Stimulated activated CD8-positive, alpha-beta memory T cell treated with anti-CD3 and anti-CD28 coated beads, Interleukin-7, amount 100 ng/mL, for 24 hours (primary cell): ENCODE results near the gene ATP5F1A.

ENCODE experiments used
- DNase-seq: peaks from one replicate; pipeline ENCODE4 v3.0.0-alpha.2; 2020; ENCODE audit warnings: low read depth

ATP5F1A gene

DNA sequence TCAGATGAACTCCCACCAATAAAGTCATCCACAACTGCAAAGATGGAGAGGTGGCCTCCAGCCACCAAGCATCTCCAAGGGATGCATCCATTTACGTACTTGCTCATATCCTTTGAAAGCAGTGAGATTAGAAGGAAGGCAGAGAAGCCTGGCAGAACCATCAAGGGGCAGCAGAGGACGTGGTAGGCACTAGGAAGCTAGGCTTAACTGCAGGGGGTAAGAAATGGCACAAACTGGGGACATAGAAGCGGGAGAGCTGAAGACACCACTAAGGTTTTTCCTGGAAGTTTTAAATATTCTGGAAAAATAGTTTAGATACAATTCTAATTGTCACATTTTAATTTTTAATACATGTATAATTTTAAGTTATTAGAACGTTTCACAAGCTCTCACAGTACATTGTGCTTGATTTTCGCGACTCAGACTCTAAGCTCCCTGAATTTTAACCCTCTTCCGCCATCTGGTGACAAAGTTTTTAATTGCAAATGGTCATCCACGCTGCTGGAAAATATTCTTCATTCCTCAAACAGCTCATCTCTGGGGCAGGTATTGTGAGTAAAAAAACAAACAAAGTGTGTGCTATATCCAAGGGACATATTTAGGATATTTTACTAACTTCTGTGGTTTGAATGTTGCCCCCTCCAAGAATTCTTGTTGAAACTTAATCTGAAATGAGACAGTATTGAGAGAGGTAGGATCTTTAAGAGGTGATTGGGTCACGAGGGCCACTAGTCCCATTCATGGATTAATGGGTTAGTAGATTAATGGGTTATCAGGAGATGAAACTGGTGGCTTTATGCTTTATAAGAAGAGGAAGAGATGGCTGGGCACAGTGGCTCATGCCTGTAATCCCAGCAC is 24.4 kb downstream of the ATP5F1A start:
- no peak for DNase-seq

DNA sequence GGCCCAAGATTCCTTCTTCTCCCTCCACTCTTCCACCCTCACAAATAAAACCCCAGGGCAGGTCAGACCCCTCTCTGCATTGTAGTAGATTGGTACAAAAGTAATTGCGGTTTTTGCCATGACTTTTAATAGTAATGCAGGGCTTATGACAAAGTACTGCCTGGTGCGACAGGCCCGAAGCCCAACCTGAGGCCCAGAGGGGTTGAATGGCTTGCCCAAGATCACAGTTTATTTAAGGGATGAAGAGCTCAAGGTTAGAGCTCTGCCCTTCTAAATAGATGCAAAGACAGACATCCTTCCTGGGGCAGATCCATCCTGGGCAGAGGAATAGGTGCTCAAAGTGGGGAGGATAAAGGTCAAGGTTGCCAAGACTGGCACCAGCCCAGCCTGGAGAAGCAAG is 25.1 kb downstream of the ATP5F1A start:
- DNase-seq, result no peak

GRCh38 chr18:46072376-46072867 is 25.7 kb downstream of the ATP5F1A start:
- no peak for DNase-seq

DNA sequence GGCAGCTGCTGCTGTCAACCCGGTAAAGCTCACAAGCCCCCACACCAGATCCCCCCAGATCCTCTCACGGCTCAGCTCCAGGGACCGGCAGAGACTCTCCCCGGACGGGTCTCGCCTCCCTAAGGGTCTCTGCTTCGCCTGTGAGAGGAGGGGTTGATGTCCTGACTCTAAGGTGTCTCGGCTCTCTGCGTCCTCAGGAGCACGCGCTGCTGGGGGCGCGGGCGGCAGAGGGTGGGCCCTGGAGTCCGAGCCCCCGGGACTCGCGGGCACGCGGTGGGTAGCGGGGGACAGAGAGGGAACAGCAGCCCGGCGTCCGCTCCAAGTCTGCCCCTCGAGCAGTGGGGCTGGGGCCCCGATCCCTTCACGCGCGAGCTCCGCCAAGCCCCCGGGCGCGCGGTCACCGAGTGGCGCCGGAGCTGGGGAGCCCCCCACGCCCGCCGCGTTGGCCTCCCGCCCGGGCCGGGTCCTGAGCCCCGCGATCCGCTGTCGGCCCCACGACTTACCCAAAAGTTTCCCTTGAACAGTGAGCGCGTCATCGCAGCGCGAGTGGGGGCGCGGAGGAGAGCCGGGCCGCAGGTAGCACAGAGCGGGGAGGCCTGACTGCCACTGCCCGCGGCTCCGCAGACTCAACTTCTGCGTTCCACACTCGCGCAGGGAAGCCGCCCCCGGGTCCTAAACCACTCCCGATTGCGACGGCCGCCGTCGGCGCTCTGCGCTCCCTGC is 26.3 kb downstream of the ATP5F1A start, which contains the start of gene PSTPIP2:
Gene PSTPIP2, minus strand, starts transcription at position 608 of the 723 bp plus-strand sequence. Its CDS starts 72 bp downstream, at position 536.
- peak; percentile 29 for DNase-seq

DNA sequence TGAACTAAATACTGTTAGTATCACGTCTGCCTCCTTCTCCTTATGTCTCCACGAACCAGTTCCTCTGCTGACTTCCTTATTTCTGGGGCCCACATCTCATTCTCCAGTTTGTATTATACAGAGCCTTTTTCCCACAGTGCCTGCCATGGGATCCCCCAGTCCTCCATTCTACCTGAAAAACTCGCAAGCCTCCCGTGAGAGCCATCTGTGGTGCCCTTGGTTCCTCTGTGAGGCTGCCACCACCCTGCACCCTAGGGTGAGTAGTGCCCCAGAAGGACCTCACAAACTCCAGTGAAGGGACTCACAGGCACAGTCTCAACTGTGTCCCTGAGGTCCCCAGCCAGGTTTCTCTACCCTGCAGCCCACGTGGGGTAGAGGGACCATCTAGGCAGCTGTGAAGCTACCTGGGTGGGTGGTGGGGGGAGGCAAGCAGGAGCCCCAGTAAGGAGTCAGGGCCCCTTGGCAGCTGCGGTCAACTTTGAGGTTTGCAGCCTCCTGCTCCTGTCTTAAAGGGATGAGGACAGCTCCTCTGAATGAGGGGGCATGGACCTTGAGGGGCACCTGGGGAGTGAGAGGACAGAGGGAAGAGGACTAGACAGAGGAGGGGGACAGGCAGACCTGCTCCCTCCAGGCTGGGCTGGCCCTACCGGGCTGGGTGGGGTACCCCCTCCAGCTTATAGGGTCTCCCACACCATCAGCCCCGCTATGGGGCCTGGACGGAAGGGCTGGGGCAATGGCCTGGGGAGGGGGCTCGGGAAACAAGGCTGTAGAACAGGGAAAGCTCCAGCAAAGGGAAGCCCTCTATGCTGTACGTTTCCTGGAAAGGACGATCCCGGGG is 27.1 kb downstream of the ATP5F1A start:
- DNase-seq, result no peak

GRCh38 chr18:46070232-46070631 is 27.9 kb downstream of the ATP5F1A start:
- no peak for DNase-seq

- DNase-seq, result no peak
Observed at GRCh38 chr18:46069524-46069923, 28.6 kb downstream of the ATP5F1A start.

- DNase-seq, result no peak
Observed at GRCh38 chr18:46068763-46069162, 29.3 kb downstream of the ATP5F1A start.

DNA sequence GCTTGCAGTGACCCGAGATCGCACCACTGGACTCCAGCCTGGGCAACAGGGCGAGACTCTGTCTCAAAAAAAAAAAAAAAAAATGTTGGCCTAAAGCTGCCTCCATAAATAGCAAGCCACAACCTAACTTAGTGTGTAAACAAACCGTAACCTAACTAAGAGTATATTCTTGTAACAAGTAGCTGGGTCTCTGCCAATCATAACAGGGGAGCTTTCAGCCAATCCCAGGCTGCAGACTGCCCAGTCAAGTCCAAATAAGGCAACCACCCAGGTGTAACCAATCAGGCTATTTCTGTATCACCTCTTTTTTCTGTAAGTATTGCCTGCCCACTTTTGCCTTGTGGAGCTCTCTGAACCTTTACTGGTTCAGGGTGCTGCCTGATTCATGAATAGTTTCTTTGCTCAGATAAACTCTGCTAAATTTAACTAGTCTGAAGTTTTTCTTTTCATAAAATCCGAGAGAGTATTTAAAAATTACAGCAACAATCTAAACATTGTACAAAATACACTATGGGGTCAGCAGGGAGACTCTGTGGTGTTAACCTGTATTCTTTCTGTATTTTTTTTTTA is 30.6 kb downstream of the ATP5F1A start:
- no peak for DNase-seq

GRCh38 chr18:46062781-46063180 is 35.3 kb downstream of the ATP5F1A start:
- no peak for DNase-seq

DNA sequence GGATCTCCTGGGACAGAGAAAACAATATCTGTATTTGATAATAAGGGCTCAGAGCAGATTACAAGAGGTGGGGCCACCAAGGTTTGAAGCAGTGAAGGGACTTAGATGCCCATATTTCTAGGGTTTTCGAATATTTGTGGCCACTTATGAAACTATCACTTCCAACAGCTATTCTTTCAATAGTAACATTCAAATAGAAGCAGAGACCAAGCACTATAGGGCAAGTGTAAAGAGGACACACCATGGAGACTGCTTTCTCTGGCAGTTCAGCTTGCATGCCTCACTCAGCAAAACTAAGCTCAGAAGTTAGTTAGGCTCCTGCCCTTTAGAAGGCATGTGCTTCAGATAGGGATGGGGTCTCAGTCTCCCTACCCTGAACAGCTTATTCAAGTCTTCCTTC is 36.3 kb downstream of the ATP5F1A start:
- DNase-seq, result no peak

DNA sequence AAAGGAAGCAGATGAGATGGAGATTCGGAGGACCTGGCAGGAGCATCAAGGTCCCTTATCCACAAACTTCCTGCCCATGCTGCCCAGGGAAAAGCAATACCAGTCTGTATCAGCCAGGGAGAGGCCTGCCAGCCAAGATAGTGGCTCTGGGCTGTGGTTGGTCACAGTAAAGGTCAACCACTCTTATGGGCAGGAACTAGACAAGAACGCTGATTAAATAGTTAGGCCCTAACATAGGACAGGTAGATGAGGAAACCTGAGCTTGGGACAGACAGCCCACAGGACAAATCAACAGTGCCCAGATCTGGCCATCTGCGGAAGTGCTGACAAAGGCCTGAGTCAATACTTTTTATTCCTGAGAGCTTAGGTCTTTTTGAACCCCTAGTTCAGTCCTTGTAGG is 36.7 kb downstream of the ATP5F1A start:
- no peak for DNase-seq

- no peak for DNase-seq
Observed at GRCh38 chr18:46060359-46060841, 37.7 kb downstream of the ATP5F1A start.

DNA sequence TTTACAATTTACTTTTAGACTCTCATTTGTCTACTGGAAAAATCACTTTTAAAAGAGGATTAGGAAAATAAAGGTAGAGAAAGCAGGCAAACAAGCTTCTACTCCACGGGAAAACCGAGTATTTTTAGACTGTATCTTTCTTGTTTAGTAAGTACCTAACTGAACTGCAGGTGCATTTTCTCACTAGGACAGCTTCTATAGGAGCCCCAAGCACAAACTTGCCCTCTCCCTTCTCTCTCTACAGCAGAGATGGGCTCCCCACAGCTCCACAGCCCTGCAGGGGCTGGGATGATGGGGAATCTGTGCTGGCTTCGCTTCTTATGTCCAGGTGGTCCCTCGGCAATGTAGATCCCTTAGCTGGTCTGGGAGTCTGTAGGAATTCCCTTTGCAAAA is 42.3 kb downstream of the ATP5F1A start:
- no peak for DNase-seq

- DNase-seq, result no peak
Observed at GRCh38 chr18:46054956-46055837, 42.9 kb downstream of the ATP5F1A start.

DNA sequence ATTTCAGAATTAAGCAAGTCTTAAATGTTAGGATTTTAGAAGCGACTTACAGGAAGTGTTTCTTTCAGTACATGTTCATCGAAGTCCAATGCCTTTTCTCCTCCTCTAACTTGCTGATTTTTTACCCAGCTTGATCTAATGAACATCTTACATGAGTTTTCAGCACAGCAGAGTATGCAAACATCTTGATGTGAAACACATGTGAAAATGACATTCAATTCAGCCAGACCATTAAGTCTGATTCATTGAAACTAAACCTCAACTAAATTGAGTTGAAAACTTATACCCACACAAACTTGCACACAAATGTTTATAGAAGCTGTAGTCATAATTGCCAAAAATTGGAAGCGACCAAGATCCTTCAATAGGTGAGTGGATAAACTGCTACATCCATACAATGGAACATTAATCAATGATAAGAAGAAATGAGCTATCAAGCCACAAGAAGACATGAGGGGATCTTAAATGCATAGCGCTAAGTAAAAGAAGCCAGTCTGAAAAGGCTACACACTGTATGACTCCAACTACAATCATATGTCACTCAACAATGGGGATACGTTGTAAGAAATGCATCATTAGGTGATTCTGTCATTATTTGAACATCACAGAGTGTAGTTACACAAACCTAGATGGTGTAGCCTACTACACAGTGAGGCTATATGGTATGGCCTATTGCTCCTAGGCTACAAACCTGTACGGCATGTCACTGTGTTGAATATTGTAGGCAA is 44.6 kb downstream of the ATP5F1A start:
- DNase-seq, result no peak

DNA sequence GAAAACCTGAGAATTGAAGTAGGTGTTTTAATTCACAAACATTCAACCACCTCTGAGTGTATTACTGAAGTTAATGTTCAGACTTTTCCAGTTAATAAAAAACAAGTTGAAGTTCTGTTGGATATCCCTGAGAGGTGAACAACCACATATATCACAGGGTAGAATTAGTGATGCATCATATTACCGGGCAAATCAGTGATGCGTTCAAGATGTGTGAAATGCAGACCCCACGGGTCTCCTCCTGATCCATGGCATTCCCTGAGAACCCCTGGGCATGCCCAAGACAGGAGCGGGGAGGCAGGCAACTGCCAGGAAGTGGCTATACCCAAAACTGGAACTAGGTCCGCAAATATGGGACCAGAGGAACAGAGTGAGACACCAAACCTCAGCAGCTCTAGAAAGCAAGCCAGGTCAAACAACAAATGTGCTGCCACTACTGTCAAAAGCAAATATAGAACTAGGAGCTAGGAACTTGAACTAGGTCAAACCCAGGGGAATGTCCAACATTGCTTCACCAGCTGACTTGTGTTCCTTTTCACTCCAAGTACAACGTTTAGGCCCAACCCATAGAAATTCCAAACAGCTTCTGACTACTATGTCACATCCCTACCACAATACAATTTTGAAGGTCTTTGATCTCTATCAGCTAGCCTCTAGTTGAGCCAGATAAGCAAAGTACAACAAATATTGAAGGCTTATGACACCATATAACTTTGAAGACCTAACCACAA is 46.2 kb downstream of the ATP5F1A start:
- DNase-seq, result no peak

GRCh38 chr18:46050268-46050667 is 47.8 kb downstream of the ATP5F1A start:
- no peak for DNase-seq

DNA sequence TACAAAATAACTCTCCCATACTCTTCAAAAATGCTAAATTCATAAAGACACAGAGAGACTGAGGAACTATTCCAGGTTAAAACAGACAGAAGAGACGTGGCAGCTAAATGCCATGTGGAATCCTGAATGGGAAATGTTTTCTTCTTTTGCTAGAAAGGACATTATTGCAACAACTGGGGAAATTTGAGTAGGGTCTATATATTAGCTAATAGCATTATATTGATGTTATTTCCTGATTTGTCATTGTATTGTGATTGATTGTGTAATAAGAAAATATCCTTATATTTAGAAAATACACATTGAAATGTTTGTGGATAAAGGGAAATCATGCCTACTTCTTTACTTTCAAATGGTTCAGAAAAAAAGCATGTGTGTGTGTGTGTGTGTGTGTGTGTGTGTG is 49.5 kb downstream of the ATP5F1A start:
- no peak for DNase-seq
